Stimulated activated CD4-positive, alpha-beta T cell treated with anti-CD3 and anti-CD28 coated beads, Interleukin-2, amount 100 ng/mL, for 48 hours (primary cell): ENCODE data around the gene SKP1.
"Not testable (repeated sequence)": the region's sequence is repeated elsewhere in the genome, so short reads cannot be mapped to it uniquely, and the experiment has no call there.

Source experiments
- DNase-seq, 2 donors: peaks; one replicate each; pipeline ENCODE4 v3.0.0-alpha.2; 2020

Gene SKP1

GRCh38 chr5:134177369-134178095 lies 782 bp upstream of the SKP1 start:
- no peak for DNase-seq

DNA sequence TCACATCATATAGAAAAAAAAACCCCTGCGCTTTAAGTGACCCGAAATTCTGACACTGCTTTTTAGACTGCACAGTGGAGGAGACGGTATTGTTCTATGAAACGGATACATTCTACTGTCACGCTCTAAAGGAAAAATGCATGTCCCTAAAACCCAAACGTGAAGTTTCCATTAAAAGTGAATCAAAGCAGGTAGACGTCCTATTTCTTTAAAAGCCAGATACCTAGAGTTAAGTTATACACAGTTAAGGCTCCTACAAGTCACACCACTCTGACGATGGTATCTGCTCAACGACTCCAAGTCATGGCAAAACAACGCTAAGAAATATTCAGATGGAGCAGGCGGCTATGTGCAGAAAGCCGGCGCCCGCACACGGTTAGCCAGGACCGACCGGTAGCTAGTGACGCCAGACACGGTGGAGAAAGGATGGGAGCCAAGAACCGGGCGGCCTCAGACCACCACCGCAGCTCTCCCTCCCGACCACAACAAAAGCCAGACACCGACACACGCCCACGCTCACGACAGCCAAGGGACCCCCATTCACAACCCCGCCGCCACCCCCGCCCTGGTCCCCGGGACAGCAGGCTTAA lies 734 bp downstream of the SKP1 start:
- no peak for DNase-seq

GRCh38 chr5:134174841-134175839 lies 1.6 kb downstream of the SKP1 start:
- no peak for DNase-seq

DNA sequence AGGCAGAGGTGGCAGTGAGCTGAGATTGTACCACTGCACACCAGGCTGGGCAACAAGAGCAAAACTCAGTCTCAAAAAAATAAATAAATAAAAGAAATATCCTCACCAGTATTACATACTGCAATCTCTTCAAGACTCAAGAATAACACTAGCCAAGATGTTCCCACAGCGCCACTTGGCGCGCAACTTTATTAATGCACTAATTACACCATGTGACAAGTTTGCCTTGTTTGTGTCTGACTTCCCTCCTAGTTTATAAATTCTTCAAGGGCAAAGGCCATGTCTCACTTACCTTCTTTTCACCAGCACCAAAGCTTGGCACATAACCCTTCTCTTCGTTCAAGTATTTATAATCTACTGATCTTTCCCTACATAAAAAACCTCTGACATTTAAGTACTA lies 4.8 kb downstream of the SKP1 start:
- DNase-seq, result no peak

DNA sequence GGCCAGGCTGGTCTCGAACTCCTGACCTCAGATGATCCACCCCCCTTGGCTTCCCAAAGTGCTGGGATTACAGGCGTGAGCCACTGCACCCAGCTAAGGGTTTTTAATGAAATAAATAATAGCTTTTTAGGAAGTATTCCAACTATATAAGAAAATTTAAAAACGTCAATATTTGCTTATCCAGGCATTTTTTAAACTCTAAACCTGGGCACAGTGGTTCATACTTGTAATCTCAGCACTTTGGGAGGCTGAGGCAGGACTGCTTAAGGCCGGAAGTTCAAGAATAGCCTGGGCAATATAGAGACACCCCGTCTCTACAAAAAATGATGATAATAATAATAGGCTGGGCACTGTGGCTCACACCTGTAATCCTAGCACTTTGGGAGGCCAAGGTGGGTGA lies 14.2 kb downstream of the SKP1 start:
- no peak for DNase-seq

- DNase-seq, result no peak
These were observed 15.0 kb downstream of the SKP1 start for GRCh38 chr5:134161513-134162395.

GRCh38 chr5:134153657-134154056 lies 23.1 kb downstream of the SKP1 start:
- no peak for DNase-seq

GRCh38 chr5:134153241-134153640 lies 23.5 kb downstream of the SKP1 start:
- no peak for DNase-seq

DNA sequence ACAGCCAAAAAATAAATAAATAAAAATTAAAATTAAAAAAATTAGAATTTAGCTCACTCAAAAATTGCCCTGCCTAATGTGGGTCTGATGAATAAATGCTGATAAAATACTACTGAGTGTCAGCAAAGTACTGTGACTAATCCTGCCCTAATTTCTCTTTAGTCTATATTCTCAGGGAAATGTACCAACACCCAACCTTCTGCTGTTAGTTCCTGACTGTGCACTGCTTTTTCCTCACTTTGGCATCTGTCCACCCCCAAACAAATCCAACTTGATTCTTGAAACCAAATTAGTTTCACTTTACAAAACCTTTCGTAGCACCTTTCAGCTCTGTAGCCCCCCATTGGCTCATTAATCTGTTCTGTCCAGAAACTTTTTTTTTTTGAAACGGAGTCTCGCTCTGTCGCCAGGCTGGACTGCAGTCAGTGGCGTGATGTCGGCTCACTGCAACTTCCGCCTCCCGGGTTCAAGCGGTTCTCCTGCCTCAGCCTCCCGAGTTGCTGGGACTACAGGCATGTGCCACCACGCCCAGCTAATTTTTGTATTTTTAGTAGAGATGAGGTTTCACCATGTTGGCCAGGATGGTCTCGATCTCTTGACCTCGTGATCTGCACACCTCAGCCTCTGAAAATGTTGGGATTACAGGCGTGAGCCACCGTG lies 24.4 kb downstream of the SKP1 start:
- not testable (repeated sequence) for DNase-seq

GRCh38 chr5:134151723-134152122 lies 25.0 kb downstream of the SKP1 start:
- DNase-seq, result no peak

- DNase-seq, result no peak
These were observed 27.0 kb downstream of the SKP1 start for GRCh38 chr5:134149571-134150303.

DNA sequence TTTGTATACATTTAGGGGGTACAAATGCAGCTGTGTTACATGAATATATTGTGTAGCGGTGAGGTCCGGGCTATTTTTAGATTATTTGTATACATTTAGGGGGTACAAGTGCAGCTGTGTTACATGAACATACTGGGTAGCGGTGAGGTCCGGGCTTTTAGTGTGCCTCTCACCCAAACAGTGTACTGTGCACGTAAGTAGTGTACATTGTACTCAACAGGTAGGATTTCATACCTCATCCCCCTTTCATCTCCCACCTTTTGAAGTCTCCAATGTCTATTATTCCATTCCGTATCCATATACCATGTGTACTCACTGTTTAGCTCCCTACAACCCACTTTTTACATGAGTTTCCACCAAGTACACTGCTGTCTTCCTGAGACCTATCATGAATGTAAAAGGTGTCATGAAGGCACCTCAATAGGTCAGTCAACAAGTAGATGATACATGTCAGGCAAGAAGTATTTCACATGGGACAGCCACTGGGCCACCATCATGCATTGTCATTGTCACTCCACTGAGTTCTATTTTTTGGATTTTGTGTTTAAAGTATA lies 27.7 kb downstream of the SKP1 start:
- DNase-seq, result no peak

- no peak for DNase-seq
These were observed 28.4 kb downstream of the SKP1 start for GRCh38 chr5:134148316-134148715.

GRCh38 chr5:134146651-134147518 lies 29.9 kb downstream of the SKP1 start:
- no peak for DNase-seq

DNA sequence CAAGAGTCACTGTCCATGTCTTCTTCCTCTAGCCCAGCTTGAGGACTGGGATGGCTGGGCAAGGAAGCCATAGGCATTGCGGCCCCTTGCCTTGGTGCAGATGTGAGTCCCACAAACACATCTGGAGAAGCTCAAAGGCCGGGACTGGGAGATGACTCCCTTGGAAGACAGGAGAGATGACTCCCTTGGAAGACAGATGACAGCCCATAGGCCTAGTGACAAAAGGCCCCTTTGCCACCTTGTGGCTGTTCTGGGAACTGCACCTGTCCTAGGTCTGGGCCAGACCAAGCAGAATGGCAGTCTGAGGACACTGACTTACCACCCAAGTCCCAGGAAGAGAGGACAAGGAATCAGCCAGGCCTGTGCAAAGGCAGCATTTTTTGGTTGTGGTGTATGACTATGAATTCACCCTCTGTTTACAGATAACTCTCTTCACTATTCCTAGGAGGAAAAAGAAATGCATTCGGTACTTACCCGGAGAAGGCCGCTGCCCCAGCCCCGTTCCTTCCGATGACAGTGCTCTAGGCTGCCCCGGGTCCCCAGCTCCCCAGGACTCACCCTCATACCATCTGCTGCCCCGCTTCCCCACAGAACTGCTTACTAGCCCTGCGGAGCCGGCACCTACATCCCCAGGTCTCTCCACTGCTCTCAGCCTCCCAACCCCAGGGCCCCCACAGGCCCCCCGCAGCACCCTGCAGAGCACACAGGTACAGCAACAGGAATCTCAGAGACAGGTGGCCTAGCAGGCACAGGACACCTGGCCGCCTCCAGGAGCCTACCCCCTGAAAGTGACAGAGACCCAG lies 30.8 kb downstream of the SKP1 start:
- peak; percentile 86 to 88 for DNase-seq

- no peak for DNase-seq
These were observed 31.6 kb downstream of the SKP1 start for GRCh38 chr5:134145041-134145757.

DNA sequence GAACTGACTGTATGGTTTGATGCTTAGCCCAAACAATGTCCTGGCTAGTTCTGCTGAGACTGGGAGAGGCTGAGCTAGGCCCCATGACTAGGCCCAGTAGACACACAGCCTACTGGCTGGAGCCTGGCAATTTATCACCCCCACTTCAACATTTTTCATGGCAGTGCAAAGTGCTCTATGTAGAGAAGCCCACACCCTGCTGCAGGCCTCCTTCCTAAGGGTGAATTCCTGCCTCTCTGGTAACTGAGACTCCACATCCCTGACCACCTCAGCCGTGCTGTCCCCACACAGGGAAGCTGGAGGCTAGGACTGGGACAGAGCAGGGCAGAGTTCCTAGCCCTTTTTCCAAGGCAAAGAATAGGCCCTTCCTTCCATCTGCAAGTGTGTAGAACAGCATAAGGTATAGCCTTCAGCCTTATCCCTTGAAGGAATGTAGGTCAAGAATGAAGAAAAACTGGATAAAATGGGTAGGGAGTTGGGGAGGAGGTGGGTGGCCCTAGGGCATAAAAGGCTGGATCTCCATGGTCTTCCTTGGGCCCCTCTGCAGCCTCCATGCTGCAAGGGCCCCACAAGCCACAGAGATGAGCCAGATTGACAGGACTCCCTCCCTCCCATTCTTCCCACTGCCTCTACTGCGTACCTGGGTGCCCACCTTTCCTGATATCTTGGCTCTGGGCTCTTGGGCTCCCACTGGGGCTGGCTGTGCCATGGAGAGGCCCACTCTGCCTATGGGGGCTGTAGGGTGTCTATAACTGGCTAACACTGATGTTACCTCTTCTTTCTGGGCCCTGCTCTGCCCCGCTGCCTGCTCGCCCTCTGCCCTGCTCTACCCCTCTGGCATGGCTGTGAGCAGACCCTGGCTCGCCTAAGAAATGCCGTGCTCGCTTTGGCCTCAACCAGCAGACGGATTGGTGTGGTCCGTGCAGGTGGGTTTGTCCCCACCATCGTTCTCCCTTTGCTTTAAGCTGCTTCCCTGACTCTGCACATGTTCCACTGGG lies 32.5 kb downstream of the SKP1 start:
- DNase-seq, result no peak
